Neural cell (in vitro differentiated cells): ENCODE data around the gene TOGARAM2. TPM values are rescaled to one million over a fixed set of nuclear protein-coding genes. Genes with fewer than 3 reads are reported as not detected.

Experiments used
- H2AFZ ChIP-seq: fragments of 200-600, 300-800 bp; sonication (generic), shearing (Covaris generic); 2 replicates; pipeline ENCODE4 v1.6.0; 2014; ENCODE audit warnings: low read depth, mild to moderate bottlenecking, antibody characterized with exemption, low read length, moderate library complexity
- H3F3A ChIP-seq: fragments of 200-600 bp; shearing (Covaris generic); 2 replicates; pipeline ENCODE4 v1.6.1; 2016; ENCODE audit warnings: mild to moderate bottlenecking, moderate library complexity, mixed read lengths, antibody characterized with exemption, low read length; ENCODE audit not compliant: insufficient read depth, poor library complexity, severe bottlenecking
- H3K27ac ChIP-seq: fragments of 200-600, 300-800 bp; sonication (generic), shearing (Covaris generic); 2 replicates; pipeline ENCODE4 v1.5.1; 2014; ENCODE audit warnings: mild to moderate bottlenecking, low read length, moderate library complexity
- H3K27me3 ChIP-seq: fragments of 300-800, 200-600 bp; sonication (generic), shearing (Covaris generic); 2 replicates; pipeline ENCODE4 v1.6.0; 2014; ENCODE audit warnings: mild to moderate bottlenecking, low read depth, low read length, moderate library complexity; ENCODE audit not compliant: insufficient read depth
- H3K36me3 ChIP-seq: fragments of 300-800, 200-600 bp; sonication (generic), shearing (Covaris generic); 2 replicates; pipeline ENCODE4 v1.5.1; 2014; ENCODE audit warnings: mild to moderate bottlenecking, antibody characterized with exemption, low read length, moderate library complexity; ENCODE audit not compliant: insufficient read depth
- H3K4me2 ChIP-seq: fragments of 300-800, 200-600 bp; sonication (generic), shearing (Covaris generic); 2 replicates; pipeline ENCODE4 v1.6.0; 2014; ENCODE audit warnings: mild to moderate bottlenecking, low read length
- H3K4me3 ChIP-seq: fragments of 300-800, 200-600 bp; sonication (generic), shearing (Covaris generic); 2 replicates; pipeline ENCODE4 v1.5.1; 2014; ENCODE audit warnings: mild to moderate bottlenecking, low read length, moderate library complexity
- H3K79me2 ChIP-seq: fragments of 200-600 bp; shearing (Covaris generic); replicated peaks from 2 replicates; pipeline ENCODE4 v1.6.0; 2014; ENCODE audit warnings: mild to moderate bottlenecking, low read length, moderate library complexity; ENCODE audit not compliant: insufficient read depth
- H3K9ac ChIP-seq: fragments of 300-800, 200-600 bp; sonication (generic), shearing (Covaris generic); 2 replicates; pipeline ENCODE4 v1.6.1; 2016; ENCODE audit warnings: mild to moderate bottlenecking, low read length, mixed read lengths
- H3K9me2 ChIP-seq: fragments of 200-600 bp; shearing (Covaris generic); 2 replicates; pipeline ENCODE4 v1.6.1; 2016; ENCODE audit warnings: mild to moderate bottlenecking, low read length, mixed read lengths; ENCODE audit not compliant: insufficient read depth
- H3K9me3 ChIP-seq: fragments of 200-600, 300-800 bp; sonication (generic), shearing (Covaris generic); 2 replicates; pipeline ENCODE4 v1.6.1; 2016; ENCODE audit warnings: mild to moderate bottlenecking, mixed run types, low read length, moderate library complexity, mixed read lengths
- H4K20me1 ChIP-seq: fragments of 200-600 bp; shearing (Covaris generic); 2 replicates; pipeline ENCODE4 v1.6.1; 2016; ENCODE audit warnings: mild to moderate bottlenecking, mixed run types; ENCODE audit not compliant: insufficient read depth
- CTCF ChIP-seq: fragments of 450-650 bp; IDR thresholded peaks from 2 replicates; pipeline ENCODE4 v1.5.1; 2014; ENCODE audit warnings: antibody characterized with exemption, mild to moderate bottlenecking, moderate library complexity; ENCODE audit not compliant: poor library complexity, severe bottlenecking
- EP300 ChIP-seq: fragments of 450-650 bp; conservative IDR thresholded peaks from 2 replicates; pipeline ENCODE4 v1.6.1; 2014; ENCODE audit warnings: antibody characterized with exemption, mild to moderate bottlenecking, moderate library complexity; ENCODE audit not compliant: poor library complexity, severe bottlenecking
- EZH2 ChIP-seq: fragments of 200-600, 300-800 bp; shearing (Covaris generic), sonication (generic); IDR thresholded peaks from 2 replicates; pipeline ENCODE4 v1.6.1; 2014; ENCODE audit warnings: antibody characterized with exemption, low read length, borderline replicate concordance, mild to moderate bottlenecking; ENCODE audit not compliant: insufficient read depth, poor library complexity, severe bottlenecking
- MXI1 ChIP-seq: fragments of 450-650 bp; conservative IDR thresholded peaks from 2 replicates; pipeline ENCODE4 v1.6.1; 2014; ENCODE audit warnings: antibody characterized with exemption, mild to moderate bottlenecking; ENCODE audit not compliant: poor library complexity, severe bottlenecking
- POLR2AphosphoS5 ChIP-seq: IDR thresholded peaks from 2 replicates; pipeline ENCODE4 v1.6.1; 2012
- RAD21 ChIP-seq: fragments of 450-650 bp; conservative IDR thresholded peaks from 2 replicates; pipeline ENCODE4 v1.6.1; 2014; ENCODE audit warnings: antibody characterized with exemption, mild to moderate bottlenecking, moderate library complexity
- REST ChIP-seq: IDR thresholded peaks from 2 replicates; pipeline ENCODE4 v1.6.1; 2012; ENCODE audit warnings: borderline replicate concordance
- SMC3 ChIP-seq: fragments of 450-650 bp; conservative IDR thresholded peaks from 2 replicates; pipeline ENCODE4 v1.6.1; 2014; ENCODE audit warnings: antibody characterized with exemption, mild to moderate bottlenecking, moderate library complexity; ENCODE audit not compliant: poor library complexity
- TAF1 ChIP-seq: IDR thresholded peaks from 2 replicates; pipeline ENCODE4 v1.6.1; 2012; ENCODE audit warnings: low read depth
- polyA plus RNA-seq: library from polyadenylated mRNA; depleted of rRNA; stranded (reverse); fragments of >200 nt; gene quantifications from 2 replicates; pipeline ENCODE4 v1.2.3, GENCODE V29; 2014

The TOGARAM2 gene
- polyA plus RNA-seq, 1 donor from 2014 or later: 0.10 TPM

- H3K4me2 ChIP-seq: no peak overlapping the region
- no peak overlapping the region for H3K4me3 ChIP-seq
- no peaks in the 10 kb centered on the region for H3K79me2 ChIP-seq
- no peak overlapping the region for H2AFZ ChIP-seq
- no peak overlapping the region for H3K9ac ChIP-seq
- no peaks in the 10 kb centered on the region for H3F3A ChIP-seq
- TF ChIP-seq TAF1 (no peak), EZH2 (no peak), REST (no peak), POLR2AphosphoS5 (no peak), MXI1 (no peak), SMC3 (no peak), CTCF (no peak), EP300 (no peak), RAD21 (no peak)
- no peaks in the 10 kb centered on the region for H3K27me3 ChIP-seq
- no peaks in the 10 kb centered on the region for H3K9me2 ChIP-seq
- no peak overlapping the region for H3K27ac ChIP-seq
- no peaks in the 10 kb centered on the region for H3K36me3 ChIP-seq
- H3K9me3 ChIP-seq: no peaks in the 10 kb centered on the region
- no peaks in the 10 kb centered on the region for H4K20me1 ChIP-seq
Measured at GRCh38 chr2:28979576-28980366, 1.3 kb upstream of the TOGARAM2 start.

GRCh38 chr2:28980368-28981015 is 606 bp upstream of the TOGARAM2 start:
- Histone ChIP-seq H3K27ac (no peak overlapping the region), H2AFZ (no peak overlapping the region)

More at GRCh38 chr2:28980368-28981015, 606 bp upstream of the TOGARAM2 start:
- no peak overlapping the region for H3K4me3 ChIP-seq
- H3F3A ChIP-seq: no peaks in the 10 kb centered on the region
- TF ChIP-seq EZH2: no peak
- TF ChIP-seq REST: no peak
- no peak for TF ChIP-seq SMC3
- no peak for TF ChIP-seq CTCF
- TF ChIP-seq RAD21: no peak
- TF ChIP-seq EP300: no peak
- TF ChIP-seq MXI1: no peak
- no peak for TF ChIP-seq TAF1
- no peak for TF ChIP-seq POLR2AphosphoS5
- no peak overlapping the region for H3K4me2 ChIP-seq
- H3K9ac ChIP-seq: no peak overlapping the region
- H4K20me1 ChIP-seq: no peaks in the 10 kb centered on the region
- no peaks in the 10 kb centered on the region for H3K9me2 ChIP-seq
- no peaks in the 10 kb centered on the region for H3K9me3 ChIP-seq
- no peaks in the 10 kb centered on the region for H3K27me3 ChIP-seq
- no peaks in the 10 kb centered on the region for H3K79me2 ChIP-seq
- no peaks in the 10 kb centered on the region for H3K36me3 ChIP-seq
